SIG-M5 treated with dmso at 0.1 percent for 504 hours (cell line): Measurements from ENCODE around the gene SPEG.

Experiments used
- DNase-seq: peaks from one replicate; lab custom pipeline; 2025; ENCODE audit not compliant: unreplicated experiment; lab: John Stamatoyannopoulos, UW

The SPEG gene

DNA sequence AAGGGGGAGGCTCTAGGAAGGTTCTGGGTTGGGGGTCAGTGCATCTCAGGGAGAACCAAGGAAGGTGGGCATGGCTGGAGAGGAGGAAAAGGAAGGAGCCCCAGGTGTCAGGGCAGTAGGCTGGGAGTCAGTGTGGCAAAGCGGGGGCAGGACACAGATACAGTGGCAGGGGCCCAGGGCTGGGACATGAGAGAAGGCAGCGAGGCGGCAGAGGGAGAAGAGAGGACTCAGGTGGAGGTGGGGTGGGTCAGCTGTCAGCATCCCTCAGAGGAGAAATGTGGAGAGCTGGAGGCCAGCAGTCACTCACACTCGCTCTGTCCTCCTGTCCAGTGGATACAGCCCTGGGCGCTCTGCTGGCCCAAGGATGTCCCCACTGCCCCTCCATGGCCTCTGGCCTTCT, 58.4 kb downstream of the SPEG start:
- no peak for DNase-seq

DNA sequence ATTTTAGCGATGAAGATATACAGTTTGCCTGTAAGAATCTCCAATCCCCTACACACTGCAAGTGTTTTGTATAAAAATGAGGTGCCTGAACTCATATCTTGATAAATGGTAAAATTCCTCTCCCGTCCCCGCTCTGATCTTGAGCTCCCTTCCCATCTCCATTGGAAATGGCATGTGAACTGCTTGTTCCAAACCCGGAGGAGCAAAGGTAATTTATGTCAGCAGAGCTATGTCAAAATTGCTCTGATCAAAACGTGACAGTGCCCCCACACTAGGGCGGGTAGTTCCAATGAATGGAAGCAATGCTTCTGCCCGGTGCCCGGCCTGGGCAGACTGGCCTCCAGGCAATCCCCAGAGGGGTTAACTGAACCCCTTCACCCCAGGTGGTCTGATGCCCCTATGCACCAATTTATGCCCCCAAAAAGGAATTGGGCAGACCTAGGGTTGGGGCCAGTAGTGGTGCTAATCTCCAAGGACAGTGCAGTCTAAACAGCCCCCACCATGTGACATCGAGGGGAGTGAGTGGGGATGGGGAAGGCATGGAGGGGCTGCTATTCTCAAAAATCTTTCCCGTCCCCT, 60.4 kb downstream of the SPEG start:
- no peak for DNase-seq

DNA sequence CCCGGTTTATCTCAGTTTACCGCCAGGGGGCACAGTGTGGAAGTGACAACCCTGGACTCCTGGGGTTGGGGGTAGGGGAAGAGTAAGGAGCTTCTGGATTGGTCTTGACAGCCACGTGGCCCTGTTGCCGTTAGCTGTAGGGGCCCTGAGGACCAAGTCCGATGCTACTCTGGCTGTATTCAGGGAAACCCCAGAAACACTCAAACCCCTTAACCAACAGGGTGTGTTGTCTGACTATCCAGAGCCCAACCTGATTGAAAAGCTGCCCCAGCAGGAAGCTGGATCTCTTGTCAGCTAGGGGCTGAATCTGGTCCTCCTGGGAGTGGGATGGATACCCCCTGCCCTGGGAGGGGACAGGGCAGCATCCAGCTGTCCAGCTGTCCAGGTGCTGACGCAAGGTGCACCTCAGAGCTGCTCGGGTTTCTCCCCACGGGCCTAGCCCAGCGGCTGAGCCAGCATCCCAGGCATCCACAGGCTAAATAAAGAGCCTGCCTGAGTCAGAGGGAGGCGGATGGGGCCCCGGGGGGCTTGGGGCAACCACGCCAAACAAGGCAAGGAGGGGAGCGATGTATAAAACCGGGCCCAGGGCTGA, 61.0 kb downstream of the SPEG start:
- peak; percentile 79 for DNase-seq

DNA sequence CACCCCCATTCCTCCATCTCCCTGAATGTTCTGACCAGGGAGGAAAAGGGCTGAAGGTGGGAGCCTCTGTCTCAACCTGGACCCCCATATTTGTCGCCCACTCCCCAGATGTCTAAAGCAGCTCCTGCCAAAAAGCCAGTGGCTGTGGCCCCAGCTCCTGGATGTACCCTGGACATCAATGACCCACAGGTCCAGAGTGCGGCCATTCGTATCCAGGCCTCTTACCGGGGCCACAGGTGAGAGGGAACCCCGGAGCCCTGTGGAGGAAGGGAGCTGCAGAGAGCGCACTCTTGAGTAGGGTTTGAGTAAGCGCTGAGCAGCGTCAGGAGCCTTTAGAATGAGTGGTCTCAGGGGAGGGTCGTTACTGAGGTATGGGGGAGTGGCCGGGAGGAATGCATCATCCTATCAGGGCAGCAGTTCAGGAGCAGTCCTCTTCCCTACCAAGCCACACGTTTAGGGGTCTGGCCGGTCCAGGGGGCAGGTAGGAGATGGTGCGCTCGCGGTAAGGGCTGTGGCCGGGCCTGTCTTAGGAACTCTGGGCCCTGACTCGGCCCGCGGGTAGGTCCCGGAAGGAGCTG, 61.7 kb downstream of the SPEG start:
- no peak for DNase-seq

- DNase-seq: no peak
Measured at GRCh38 chr2:219496825-219497494, 62.3 kb downstream of the SPEG start.

GRCh38 chr2:219497495-219498279, 63.0 kb downstream of the SPEG start:
- DNase-seq: peak; percentile 47

DNA sequence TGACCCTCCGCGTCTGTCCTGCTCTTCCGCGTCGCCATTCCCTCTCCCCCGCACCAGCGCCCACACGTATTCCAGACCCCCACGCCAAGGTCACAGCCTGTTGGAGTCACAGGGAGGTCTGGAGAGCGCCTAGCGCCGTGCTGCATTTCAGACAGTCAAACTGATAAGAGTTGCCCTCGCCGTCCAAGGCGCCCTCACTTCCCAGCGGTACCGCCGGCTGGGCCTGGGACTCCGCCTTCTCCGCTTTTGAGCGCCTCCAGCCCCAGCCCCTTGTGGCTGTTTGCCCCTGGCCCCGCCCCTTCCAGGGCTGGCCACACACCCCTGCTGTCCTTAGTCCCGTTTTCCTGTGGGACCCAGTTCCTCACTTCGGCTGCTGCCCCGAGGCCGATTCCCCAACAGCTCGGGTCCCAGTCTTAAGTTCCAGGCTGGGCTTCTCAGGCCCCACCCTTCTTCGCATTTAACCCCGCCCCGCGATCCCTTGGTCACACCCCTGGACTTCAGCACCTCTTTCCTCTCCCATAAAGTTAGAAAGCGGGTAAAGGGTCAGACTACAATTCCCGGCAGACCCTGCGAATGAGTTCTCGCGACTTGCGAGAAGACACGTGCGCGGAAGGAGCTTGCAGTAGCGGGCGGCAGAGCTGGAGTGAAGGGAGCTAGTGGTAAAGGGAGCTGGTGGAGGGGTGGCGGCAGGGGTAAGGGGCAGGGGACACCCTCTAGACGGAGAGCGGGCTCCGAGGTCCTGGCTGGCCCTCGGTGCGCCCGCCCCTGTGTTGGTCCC, 63.8 kb downstream of the SPEG start, which contains the start of gene GMPPA:
TSS of gene GMPPA (plus strand) at position 612 of the 778 bp plus-strand sequence. CDS start 1,085 bp downstream, outside the sequence.
- peak; percentile 99 for DNase-seq

- DNase-seq: no peak
Measured at GRCh38 chr2:219499058-219499307, 64.3 kb downstream of the SPEG start.

GRCh38 chr2:219499555-219499954, 64.9 kb downstream of the SPEG start:
- no peak for DNase-seq

DNA sequence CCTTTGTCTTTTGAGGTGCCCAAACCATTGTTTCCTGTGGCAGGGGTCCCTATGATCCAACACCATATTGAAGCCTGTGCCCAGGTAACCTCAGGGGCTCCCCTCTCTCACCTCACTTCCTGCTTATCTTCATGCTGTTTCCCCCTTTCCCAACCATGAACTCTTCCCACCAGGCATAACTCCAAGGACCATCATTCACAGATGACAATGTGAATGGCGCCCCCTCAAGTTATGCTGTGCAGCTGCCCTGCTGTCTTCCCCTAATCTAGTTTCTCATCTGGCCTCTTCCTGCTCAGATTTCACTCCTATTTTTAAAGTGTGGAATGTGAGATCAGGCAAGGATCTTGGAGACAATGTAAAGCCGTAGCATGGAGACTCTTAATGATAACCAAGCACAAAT, 65.5 kb downstream of the SPEG start:
- DNase-seq: peak; percentile 21

GRCh38 chr2:219501849-219502248, 67.2 kb downstream of the SPEG start:
- DNase-seq: no peak

DNA sequence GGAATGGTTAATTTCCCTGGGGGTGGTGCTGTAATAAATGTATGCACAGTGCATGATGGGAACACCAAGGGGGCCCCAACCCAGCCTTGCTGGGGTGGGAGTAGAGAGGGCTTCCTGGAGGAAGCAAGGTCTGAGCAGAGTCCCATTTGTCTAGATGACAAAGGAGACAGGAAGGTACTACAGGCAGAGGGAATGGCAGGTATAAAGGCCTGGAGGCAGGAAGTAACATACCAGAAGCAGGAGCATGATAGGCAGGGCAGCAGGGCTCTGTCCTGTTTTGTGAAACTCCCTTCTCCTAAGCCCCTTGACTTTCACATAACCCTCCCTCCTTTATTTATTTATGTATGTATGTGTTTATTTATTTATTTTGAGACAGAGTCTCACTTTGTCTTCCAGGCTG, 68.0 kb downstream of the SPEG start:
- no peak for DNase-seq

DNA sequence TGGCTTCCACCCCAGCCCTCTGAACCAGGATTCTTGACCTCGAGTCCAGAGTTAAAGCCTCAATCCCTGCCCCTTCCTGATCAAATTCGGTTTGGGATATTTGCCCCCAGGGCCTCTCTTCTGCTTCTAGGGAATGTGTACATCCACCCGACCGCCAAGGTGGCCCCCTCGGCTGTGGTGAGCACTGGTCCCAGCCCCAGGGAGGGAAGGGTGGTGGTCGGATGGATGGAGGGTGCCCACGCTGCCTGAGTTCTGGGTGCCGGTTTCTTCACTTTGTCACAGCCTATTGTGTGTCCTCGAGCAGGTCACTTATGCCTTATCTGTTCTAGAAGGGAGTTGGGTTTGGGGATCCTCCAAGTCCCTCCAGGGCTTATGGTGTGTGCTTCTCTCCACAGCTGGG, 70.9 kb downstream of the SPEG start:
- DNase-seq: no peak

- no peak for DNase-seq
Measured at GRCh38 chr2:219506153-219506801, 71.6 kb downstream of the SPEG start.

DNA sequence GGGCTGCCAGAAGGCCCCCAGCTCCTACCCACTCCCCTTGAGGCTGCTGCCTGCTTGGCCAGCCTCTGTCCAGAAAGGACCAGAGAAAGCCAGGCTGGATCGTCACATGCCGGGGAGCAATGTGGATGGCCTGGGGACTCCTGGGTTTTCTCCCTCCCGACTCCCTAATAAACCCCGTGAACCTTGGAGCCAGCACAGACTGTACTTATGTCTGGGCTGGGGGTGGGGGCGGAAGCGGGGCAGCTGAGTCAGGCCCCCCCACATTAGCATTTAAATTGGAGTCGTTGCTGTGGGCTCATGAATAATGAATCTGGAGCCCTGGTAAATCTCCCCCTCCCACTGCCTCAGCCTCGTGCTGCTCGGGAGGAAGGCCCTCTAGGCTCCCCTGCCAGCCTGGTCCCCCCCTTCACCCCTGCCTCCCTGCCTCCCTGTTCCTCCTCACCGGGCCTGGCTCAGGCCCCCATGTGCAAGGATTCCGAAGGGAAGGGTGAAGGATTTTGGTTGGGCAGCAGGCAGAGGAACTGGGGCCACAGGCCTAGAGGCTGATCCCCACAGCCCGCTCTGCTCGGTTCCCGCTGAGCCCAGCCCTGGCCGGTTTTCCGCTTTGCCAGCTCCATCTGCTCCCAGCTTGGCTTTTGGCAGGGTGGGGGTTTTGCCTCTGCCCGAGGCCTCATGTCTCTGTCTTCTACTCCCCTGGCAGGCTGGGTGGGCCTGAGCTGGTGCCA, 72.3 kb downstream of the SPEG start:
- DNase-seq: no peak

- no peak for DNase-seq
Measured at GRCh38 chr2:219507581-219508443, 73.2 kb downstream of the SPEG start.

- DNase-seq: no peak
Measured at GRCh38 chr2:219508444-219508734, 73.7 kb downstream of the SPEG start.

- no peak for DNase-seq
Measured at GRCh38 chr2:219508971-219509779, 74.5 kb downstream of the SPEG start.
